Measurements from ENCODE around the gene PRKN.

GRCh38 chr6:161710698-161711097, 1016.9 kb downstream of the PRKN start:
- TF ChIP-seq CTCF (IDR thresholded peaks at IDR 0.05; ENCODE audit: poor library complexity) (no peak), EZH2 (IDR thresholded peaks at IDR 0.05; ENCODE audit: borderline replicate concordance) (no peak), EZH2phosphoT487 (IDR thresholded peaks at IDR 0.05; ENCODE audit: low read depth, severe bottlenecking, unreplicated experiment) (no peak)
